Thyroid gland (tissue), 4 donors: Measurements from ENCODE around the gene TBC1D16.

Experiments
- POLR2A ChIP-seq, 2 donors: fragments of 450-650 bp; IDR thresholded peaks; one replicate each; pipeline ENCODE4 v1.6.1; 2017; ENCODE audit warnings: antibody characterized with exemption in 2 of 2, mild to moderate bottlenecking in 2 of 2, moderate library complexity in 1 of 2
- TF ChIP-seq, protein P1 (sequence below), 6 experiments: fragments of 200-600 bp in 3 of 6; fragments of 450-650 bp in 3 of 6; sonication (generic) in 3 of 6; IDR thresholded peaks; one replicate each; pipeline ENCODE4 v1.5.1; 2016 to 2019; ENCODE audit warnings: antibody characterized with exemption in 6 of 6, mild to moderate bottlenecking in 2 of 6, inconsistent platforms in 1 of 6, moderate library complexity in 1 of 6

DNA sequence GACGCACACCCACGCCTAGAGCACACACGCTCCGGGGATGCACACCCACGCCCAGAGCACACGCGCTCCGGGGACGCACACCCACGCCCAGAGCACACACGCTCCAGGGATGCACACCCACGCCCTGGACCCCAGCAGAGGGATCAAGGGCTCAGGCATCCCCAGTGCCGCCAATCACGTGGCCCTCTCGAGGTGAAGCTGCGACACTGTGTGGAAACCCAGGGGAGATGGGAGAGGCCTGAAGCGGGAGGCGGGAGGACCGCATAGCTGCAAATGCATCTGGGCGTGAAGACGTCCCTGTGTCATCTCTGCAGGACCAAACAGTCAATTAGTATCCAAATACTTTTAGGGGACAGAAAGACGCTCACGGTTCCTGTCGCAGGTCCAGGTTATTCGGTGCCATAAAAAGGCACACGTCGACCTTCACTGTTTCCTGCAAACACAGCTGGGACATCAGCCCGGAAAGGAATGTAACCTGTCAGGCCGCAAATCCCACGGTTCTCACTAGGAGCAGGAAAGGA lies 56.4 kb downstream of the TBC1D16 start:
- TF ChIP-seq, protein P1, sequence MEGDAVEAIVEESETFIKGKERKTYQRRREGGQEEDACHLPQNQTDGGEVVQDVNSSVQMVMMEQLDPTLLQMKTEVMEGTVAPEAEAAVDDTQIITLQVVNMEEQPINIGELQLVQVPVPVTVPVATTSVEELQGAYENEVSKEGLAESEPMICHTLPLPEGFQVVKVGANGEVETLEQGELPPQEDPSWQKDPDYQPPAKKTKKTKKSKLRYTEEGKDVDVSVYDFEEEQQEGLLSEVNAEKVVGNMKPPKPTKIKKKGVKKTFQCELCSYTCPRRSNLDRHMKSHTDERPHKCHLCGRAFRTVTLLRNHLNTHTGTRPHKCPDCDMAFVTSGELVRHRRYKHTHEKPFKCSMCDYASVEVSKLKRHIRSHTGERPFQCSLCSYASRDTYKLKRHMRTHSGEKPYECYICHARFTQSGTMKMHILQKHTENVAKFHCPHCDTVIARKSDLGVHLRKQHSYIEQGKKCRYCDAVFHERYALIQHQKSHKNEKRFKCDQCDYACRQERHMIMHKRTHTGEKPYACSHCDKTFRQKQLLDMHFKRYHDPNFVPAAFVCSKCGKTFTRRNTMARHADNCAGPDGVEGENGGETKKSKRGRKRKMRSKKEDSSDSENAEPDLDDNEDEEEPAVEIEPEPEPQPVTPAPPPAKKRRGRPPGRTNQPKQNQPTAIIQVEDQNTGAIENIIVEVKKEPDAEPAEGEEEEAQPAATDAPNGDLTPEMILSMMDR (IDR thresholded peaks at IDR 0.05): no peak
- TF ChIP-seq POLR2A (IDR thresholded peaks at IDR 0.05): no peak
